PFSK-1 (cell line): ENCODE measurements around the gene SLC43A1.

Experiments
- FOXP2 ChIP-seq: optimal IDR thresholded peaks from 2 replicates; pipeline ENCODE3; 2011; ENCODE audit warnings: borderline replicate concordance, control low read depth, inconsistent platforms; ENCODE audit not compliant: insufficient read depth; ENCODE audit errors: extremely low read length, extremely low read depth
- POLR2AphosphoS5 ChIP-seq: IDR thresholded peaks from 2 replicates; pipeline ENCODE4 v1.6.1; 2012; ENCODE audit warnings: low read depth, mild to moderate bottlenecking, control low read depth, low read length, moderate library complexity
- SIN3A ChIP-seq: IDR thresholded peaks from 2 replicates; pipeline ENCODE4 v1.6.1; 2012; ENCODE audit warnings: mild to moderate bottlenecking, low read length, moderate library complexity, borderline replicate concordance; ENCODE audit not compliant: insufficient read depth
- TAF1 ChIP-seq: IDR thresholded peaks from 2 replicates; pipeline ENCODE4 v1.6.1; 2012; ENCODE audit warnings: low read length, control low read depth, borderline replicate concordance; ENCODE audit not compliant: insufficient read depth
- TF ChIP-seq, protein P1 (sequence below), 2 experiments: IDR thresholded peaks; 2 replicates each; pipeline versions ENCODE4 v1.6.1 to v1.8.0; 2011 to 2012; ENCODE audit warnings: low read depth in 2 of 2, low read length in 2 of 2, control low read depth in 1 of 2, inconsistent platforms in 1 of 2, mild to moderate bottlenecking in 1 of 2, moderate library complexity in 1 of 2; ENCODE audit not compliant: insufficient read depth in 1 of 2

SLC43A1 gene

DNA sequence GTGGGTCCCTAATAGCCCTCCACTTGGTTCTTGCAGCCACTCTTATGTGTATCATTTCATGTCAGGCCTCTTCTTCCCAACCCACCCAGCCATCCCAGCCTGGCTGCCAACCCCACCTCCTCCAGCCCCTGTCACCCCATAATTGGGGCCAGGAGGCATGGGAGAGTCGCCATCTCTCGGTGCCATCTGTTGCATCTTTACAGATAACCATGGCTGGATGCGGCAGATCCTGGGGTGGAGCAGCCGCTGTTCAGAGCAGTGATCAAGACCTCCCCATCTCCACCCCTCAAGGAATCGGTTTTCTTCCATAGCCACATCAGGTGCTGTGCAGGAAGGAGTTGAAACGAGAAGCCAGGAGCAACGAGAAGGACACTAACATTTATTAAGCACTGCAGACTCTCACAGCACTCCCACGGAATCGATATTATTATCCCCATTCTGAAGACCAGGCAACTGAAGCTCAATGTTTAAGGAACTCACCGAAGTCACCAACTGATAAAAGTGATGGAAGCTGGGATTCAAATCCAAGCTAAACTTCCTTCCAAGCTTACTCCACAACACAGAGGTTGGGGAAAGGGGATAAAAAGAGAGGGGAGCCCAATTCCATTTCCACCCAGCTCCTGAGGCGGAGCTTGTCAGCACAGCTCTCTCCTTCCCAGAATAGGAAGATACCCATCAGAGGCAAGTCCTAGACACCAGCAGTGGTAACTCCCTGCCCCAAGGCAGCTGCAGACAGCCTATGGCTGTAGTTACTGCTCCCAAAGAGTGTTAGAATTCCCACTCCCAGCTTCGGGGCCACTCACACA lies 2.7 kb downstream of the SLC43A1 start:
- TF ChIP-seq FOXP2, result no peak
- TF ChIP-seq, protein P1, sequence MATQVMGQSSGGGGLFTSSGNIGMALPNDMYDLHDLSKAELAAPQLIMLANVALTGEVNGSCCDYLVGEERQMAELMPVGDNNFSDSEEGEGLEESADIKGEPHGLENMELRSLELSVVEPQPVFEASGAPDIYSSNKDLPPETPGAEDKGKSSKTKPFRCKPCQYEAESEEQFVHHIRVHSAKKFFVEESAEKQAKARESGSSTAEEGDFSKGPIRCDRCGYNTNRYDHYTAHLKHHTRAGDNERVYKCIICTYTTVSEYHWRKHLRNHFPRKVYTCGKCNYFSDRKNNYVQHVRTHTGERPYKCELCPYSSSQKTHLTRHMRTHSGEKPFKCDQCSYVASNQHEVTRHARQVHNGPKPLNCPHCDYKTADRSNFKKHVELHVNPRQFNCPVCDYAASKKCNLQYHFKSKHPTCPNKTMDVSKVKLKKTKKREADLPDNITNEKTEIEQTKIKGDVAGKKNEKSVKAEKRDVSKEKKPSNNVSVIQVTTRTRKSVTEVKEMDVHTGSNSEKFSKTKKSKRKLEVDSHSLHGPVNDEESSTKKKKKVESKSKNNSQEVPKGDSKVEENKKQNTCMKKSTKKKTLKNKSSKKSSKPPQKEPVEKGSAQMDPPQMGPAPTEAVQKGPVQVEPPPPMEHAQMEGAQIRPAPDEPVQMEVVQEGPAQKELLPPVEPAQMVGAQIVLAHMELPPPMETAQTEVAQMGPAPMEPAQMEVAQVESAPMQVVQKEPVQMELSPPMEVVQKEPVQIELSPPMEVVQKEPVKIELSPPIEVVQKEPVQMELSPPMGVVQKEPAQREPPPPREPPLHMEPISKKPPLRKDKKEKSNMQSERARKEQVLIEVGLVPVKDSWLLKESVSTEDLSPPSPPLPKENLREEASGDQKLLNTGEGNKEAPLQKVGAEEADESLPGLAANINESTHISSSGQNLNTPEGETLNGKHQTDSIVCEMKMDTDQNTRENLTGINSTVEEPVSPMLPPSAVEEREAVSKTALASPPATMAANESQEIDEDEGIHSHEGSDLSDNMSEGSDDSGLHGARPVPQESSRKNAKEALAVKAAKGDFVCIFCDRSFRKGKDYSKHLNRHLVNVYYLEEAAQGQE (IDR thresholded peaks at IDR 0.05; ENCODE audit: insufficient read depth in 1 of 2, low read depth in 2 of 2, low read length in 2 of 2), result no peak
- no peak for TF ChIP-seq POLR2AphosphoS5
- no peak for TF ChIP-seq TAF1
- no peak for TF ChIP-seq SIN3A

DNA sequence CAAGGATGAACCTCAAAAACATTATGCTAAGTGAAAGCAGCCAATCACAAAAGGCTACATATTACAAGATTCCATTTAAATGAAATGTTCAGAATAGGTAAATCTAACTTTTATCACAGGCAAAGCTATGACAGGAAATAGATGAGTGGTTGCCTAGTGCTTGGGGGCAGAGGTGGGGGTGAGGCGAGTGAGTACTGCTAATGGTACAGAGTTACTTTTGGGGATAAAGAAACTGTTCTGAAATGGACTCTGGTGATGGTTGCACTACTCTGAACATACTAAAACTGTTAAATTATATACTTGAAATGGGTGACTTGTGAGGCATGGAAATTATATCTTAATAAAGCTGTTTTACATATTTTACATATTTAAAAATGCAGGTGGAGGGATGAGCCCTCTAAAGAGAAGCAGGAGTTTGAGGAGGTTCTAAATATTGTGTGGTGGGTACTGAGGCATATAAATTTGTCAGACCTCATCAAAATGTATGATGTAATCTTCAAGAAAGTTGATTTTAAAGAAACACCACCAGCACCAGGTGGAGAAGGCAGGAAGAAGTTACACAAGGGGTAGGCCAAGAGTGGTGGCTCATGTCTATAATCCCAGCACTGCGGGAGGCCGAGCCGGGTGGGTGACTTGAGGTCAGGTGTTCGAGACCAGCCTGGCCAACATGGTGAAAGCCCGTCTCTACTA lies 3.6 kb downstream of the SLC43A1 start:
- no peak for TF ChIP-seq SIN3A
- no peak for TF ChIP-seq TAF1
- TF ChIP-seq, protein P1 (IDR thresholded peaks at IDR 0.05; ENCODE audit: insufficient read depth in 1 of 2, low read depth in 2 of 2, low read length in 2 of 2), result no peak
- TF ChIP-seq POLR2AphosphoS5, result no peak
- TF ChIP-seq FOXP2, result no peak

DNA sequence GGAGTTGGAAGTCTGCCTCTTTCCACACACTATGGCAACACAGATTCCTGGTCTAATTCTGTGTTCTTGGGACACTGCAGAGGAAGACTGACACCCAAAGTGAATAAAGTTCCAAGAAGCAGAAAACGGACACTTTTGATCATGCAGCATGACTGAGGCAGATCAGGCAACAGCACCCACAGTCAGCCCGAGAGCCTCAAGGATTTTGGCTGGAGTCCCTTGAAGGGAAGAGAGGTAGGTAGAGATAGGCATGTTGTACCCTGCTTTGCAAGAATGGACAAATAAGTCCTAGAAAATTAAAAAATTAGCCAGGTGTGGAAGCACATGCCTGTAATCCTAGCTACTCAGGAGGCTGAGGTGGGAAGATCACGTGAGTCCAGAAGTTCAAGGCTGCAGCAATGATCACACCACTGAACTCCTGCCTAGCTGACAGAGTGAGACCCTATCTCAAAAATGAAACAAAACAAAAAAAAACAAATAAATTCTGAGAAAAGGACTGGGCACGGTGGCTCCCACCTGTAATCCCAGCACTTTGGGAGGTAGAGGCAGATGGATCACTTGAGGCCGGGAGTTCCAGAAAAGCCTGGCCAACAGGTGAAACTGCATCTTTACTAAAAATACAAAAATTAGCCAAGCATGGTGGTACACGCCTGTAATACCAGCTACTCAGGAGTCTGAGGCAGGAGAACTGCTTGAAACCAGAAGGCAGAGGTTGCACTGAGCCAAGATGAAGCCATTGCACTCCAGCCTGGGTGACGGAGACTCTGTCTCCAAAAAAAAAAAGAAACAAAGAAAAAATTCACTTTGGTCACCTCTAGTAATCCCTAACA lies 6.9 kb downstream of the SLC43A1 start:
- TF ChIP-seq FOXP2, result no peak
- TF ChIP-seq SIN3A, result no peak
- TF ChIP-seq, protein P1 (IDR thresholded peaks at IDR 0.05; ENCODE audit: insufficient read depth in 1 of 2, low read depth in 2 of 2, low read length in 2 of 2), result no peak
- no peak for TF ChIP-seq TAF1
- no peak for TF ChIP-seq POLR2AphosphoS5

DNA sequence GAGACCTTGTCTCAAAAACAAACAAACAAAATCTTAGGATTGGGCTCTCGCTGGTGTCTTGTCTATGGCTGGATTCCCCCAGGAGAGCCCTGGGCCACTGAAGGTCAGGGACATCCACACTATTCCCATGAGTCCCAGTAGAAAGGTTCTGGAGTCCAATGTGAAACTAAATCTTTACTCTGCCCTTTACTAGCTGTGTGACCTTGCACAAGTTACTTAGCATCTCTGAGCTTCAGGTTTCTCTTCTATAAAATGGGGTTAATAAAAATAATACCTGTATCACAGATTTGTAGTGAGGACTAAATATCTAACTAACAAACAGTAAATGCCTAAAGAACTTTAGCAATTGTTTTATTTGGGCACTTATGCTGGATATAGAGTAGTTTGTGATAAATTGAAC lies 9.0 kb downstream of the SLC43A1 start:
- TF ChIP-seq POLR2AphosphoS5, result no peak
- no peak for TF ChIP-seq TAF1
- TF ChIP-seq FOXP2, result no peak
- TF ChIP-seq SIN3A, result no peak
- TF ChIP-seq, protein P1 (IDR thresholded peaks at IDR 0.05; ENCODE audit: insufficient read depth in 1 of 2, low read depth in 2 of 2, low read length in 2 of 2), result no peak
